ENCODE data around the gene WASL.
"Not testable (repeated sequence)": the region's sequence is repeated elsewhere in the genome, so short reads cannot be mapped to it uniquely, and the experiment has no call there.

The WASL gene

DNA sequence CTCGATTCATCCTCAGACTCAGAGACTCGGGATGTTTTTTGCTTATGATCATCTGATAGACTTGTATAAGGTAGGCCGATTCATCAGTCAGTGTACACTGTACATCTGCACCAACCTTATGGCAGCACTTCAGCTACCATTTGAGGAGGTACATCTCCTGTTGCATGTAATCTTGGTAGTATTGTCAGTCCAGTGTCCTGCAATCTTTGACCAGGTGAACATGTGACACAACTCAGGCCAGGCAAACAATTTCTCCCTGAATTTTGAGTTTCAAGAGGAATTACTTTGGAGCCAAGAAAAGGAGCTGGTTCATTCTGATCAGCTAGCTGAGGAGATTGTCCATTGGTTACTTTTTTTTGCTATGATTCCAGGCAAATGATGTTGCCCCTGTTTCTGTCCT lies 19.7 kb upstream of the WASL start:
- DNase-seq, result no peak

GRCh38 chr7:123763191-123763661 lies 14.4 kb upstream of the WASL start:
- DNase-seq, result no peak

DNA sequence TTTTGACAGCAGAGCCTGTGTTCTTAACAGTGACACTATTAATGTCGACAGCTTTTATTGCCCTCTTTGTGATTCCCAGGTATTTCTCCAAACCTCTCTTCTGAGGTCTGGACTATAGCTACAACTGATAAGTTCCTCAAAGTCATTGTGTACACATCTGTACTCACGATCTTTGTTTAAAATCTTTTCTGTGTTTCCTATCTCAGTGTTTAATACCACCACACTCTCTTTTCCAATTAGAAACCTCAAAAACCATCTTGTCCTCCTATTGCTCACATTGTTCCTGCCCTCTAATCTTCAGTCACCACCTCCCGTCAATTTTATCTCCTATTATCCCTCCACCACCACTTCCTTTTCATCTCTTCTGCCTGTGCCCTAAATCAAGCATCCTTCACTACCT lies 12.9 kb upstream of the WASL start:
- DNase-seq, result no peak

GRCh38 chr7:123757095-123757494 lies 8.3 kb upstream of the WASL start:
- DNase-seq, result no peak

DNA sequence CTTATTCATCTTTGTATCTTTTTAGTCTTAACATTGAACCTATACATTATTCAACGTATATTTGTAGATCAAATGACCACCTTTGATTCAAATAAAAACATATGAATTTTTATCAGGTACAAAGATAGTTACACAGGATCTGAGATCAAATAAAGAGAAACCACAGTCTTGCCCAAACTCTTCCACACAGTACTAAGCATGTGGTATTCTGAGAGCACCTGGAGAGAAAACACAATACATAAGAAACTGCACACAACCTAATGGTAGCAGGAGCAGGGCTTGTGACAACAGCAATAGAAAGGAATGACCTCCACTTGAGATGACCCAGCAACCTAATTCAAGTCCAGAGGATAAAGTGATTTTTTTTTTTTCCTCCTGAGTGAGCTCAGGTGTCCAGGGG lies 6.5 kb upstream of the WASL start:
- DNase-seq, result no peak

DNA sequence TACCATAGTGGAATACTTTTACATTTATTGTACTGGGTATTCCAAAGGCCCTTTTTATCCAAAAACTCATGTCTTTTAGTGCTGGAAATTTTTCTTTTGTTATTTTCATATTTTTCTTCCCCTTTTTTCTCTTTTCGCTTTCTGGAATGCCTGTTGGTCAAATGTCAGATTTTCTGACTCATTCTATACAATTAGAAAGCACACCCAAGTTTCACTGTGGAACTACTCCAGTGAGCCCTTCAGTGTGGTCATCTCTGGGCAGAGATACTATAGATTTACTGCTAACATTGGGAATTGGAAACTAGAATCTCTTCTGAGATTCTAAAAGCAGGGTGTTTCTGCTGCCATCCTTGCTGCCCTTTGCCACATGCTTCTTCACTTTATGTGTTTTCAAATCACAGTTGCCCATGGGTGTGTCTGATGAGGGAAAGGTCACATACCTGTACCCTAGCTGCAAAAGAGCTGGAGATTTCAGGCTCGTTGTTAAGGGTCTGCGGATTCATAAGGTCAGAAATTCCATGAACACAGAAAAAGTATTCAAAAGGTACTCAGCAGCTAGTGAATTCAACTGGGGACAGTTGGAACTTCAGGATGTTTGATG lies 5.6 kb upstream of the WASL start:
- DNase-seq, result no peak

DNA sequence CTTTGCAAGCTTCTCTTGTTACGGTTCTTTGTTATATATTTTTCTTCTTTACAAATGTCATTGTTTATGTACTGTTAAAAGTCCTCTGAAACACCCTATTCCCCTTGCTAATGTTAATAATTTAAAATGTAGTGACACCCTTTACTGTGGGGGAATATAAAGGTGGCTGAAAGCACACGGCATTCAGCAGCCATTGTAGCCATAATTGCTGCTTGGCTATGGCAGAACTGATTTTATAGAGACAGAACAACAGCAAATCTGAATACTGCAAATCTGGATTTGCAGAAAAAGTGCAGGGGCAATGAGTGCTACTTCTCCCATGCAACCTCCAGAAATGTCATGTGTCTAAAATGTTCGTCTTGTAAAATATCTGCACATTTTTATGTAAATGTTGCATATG lies 3.7 kb upstream of the WASL start:
- no peak for DNase-seq

DNA sequence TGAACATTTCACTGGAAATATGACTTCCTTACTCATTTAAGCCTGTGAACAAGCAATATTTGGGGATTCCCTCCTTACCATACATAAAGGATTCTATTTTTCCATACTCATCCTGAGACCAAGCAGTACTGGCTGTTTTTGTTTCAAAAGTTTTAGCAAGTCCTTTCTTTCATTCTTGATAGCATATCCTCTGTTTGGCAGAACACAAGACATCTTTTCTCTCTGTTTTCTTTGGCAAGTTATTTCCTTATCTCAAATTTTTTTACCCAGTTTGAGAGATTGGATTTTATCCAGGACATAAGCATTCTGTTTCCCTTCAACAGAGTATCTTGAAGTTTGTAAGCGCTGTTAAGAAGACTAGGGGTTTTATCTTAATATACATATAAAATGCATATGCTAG lies 3.0 kb upstream of the WASL start:
- no peak for DNase-seq

DNA sequence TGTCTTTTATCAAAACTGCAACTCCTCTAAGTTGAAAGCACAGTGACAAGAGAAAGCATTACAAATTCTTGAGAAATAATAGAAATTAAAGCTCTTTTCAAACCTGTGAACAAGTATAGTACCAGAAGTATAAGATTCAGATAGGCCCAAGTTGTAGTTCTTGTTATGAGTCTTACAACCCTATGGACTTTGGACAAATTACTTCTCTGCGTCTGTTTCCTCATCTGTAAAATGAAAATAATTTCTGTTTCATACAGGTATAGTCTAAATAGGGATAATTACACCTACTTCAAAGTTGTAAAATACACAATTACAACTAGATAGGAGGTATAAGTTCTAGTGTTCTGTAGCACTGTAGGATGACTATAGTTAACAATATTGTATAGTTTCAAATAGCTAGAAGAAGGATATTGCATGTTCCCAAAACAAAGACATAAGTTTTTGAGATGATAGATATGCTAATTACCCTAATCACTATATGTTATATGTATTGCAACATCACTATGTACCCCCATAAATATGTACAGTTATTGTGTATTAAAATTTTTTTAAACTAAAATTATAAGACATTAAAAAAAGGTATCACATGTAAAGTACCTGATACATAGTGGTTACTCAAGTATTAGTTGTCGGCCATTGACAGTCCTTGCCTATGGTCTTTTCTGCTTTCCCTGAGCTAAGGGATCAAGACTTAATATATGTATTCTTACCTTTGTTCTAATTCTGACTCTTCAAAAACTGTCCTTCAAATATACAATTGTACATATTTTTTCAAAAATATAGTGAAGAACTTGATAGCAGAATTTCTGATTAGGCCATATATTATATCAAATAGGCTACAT lies 1.8 kb upstream of the WASL start:
- no peak for DNase-seq

- DNase-seq, result peak; percentile 78
Observed at GRCh38 chr7:123749537-123749857, 694 bp upstream of the WASL start.

- DNase-seq, result no peak
Observed at GRCh38 chr7:123748171-123748733, 551 bp downstream of the WASL start.

- no peak for DNase-seq
Observed at GRCh38 chr7:123747620-123748141, 1.1 kb downstream of the WASL start.

DNA sequence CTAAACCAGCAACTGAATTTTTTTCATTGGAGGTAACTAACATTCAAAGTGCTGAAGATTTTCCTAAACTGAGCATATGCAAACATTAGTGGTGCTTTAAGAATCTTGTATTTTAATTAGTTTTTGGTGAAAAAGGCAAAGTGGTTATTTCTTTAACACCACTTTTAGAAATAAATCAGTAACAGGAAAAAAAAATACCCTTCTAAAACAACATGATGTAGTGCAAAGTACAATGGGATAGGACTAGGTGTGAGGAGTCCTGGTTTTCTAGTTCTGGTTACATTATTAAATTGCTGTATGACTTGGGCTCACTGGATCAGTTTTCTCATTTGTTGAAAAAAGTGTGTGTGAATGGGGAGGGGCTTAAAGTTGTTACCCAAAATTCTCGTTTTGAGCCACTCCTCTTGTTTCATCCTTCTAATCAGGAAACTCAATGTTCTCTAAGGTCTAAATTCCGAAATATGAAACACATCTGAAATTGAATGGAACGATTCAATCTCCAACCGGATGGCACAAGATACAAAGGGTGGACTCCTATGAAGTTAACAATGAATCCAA lies 1.8 kb downstream of the WASL start:
- no peak for DNase-seq

GRCh38 chr7:123746055-123746454 lies 2.7 kb downstream of the WASL start:
- no peak for DNase-seq

DNA sequence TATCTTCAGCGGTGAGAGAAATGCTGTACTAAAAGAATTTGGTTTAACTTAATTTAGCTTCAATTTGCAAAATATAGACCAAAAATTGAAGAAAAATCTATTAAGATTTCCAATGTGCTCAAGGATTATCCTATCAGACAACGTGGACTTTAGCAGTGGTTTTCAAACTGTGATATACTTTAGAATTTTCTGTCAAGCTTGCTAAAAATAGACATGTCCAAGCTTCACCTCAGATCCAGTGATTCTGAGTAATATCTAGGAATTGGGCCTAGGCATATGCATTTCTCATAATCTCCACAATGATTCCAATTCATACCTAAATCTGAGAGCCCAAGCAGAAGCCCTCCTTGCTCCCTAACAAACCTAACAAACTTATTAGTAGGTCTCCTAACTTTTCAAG lies 3.4 kb downstream of the WASL start:
- no peak for DNase-seq

- no peak for DNase-seq
Observed at GRCh38 chr7:123744416-123744815, 4.4 kb downstream of the WASL start.

DNA sequence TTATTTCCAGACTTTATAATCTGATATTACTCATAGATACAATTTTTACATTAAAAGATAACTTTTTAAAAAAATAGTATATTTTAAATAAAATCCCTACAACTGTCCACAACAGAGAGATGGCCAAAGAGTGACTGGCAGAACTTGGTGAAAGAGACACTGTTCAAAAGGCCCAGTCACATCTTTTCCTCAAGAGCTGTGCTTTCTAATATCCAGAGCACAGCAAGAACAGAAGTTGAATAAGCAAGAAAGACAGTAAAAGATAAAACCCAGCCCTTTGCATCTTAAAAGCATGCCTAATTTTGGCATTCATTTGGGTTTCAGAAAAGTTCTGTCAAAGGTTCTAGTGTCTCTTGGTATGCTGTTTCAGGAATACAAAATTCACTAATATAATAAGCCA lies 6.9 kb downstream of the WASL start:
- no peak for DNase-seq

DNA sequence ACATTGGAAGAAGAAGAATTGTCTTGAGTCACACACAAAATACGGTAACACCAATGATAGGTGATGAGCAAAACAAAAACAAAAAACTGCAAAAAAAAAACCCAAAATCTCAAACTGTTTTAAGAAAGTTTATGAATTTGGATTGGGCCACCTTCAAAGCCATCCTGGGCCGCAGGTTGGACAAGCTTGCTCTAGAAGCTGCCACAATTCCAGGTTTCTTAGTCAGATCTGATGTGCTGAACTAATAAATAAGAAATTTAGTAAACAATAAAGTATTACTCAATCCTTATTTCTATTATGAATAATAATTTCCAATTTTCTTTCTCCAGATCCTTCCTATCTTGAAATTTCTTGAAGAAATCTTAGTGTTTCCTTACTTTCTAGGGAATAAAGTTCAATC lies 10.0 kb downstream of the WASL start:
- DNase-seq, result no peak

GRCh38 chr7:123738356-123738755 lies 10.4 kb downstream of the WASL start:
- DNase-seq, result no peak

DNA sequence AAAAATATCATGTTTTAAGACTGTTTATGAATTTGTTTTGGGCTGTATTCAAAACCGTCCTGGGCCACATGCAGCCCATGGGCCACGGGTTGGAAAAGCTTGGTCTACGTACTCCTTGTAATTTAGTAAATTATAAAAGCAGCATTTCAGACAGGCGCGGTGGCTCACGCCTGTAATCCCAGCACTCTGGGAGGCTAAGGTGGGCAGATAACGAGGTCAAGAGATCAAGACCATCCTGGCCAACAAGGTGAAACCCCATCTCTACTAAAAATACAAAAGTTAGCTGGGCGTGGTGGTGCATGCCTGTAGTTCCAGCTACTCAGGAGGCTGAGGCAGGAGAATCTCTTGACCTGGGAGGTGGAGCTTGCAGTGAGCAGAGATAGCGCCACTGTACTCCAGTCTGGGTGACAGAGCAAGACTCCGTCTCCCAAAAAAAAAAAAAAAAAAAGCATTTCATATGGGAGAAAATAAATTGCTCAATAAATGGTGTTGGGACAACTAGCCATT lies 11.6 kb downstream of the WASL start:
- DNase-seq, result not testable (repeated sequence)

GRCh38 chr7:123735539-123735938 lies 13.3 kb downstream of the WASL start:
- DNase-seq, result no peak

DNA sequence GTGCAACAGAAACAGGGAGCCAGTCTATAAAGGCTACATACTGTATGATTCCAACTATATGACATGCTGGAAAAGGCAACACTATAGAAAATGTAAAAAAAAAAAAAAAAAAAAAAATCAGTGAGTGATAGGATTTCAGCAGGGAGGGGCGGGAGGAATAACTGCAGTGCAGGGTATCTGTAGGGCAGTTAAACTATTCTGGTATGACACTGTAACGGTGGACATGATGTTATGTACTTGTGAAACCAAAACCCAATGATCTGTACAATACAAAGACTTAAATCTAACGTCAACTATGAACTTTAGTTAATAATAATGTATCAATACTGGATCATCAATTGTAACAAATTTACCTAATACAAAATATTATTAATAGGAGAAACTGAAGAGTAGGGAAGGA lies 14.3 kb downstream of the WASL start:
- no peak for DNase-seq

DNA sequence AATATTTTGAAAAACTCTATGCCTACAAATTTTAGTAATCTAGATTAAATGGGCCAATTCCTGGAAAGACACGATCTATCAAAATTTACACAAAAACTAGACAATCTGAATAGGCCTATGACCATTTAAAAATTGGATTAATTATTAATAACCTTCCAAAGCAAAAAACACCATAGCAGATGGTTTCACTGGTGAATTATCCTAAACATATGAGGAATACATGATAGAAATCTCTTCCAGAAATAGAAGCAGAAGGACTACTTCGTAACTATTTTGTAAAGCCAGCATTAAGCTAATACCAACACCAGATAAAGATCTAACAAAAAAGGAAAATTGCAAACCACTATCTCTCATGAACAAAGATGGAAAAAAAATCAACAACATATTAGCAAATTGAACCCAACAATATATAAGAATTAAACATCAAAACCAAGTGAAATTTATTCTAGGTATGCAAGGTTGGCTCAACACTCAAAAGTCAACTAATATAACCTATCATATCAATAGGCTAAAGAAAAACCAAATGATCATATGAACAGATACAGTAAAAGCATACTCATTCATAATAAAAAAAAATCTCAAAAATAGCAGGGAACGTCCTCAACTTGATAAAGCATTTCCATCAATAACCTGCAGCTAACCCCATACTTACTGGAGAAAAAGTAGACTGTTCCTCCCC lies 16.3 kb downstream of the WASL start:
- no peak for DNase-seq

Data from NCI-H2081 treated with DMSO at 0.1 percent for 48 hours (cell line).